Mucosa of descending colon (tissue), 3 donors: Measurements from ENCODE around the gene PLEKHG3. TPM values are rescaled to one million over a fixed set of nuclear protein-coding genes. Genes with fewer than 3 reads are reported as not detected.

Experiments
- ATAC-seq: fragments of 200-7000 bp; cut with Tn5 transposase; one replicate; pipeline ENCODE4 v1.9.1; 2020; ENCODE audit warnings: mild to moderate bottlenecking, moderate library complexity
- DNase-seq, 3 donors: peaks; one replicate each; pipeline ENCODE4 v3.0.0-alpha.2; 2020
- H3K36me3 ChIP-seq: fragments of 200-600 bp; one replicate; pipeline ENCODE4 v1.8.0; 2021; ENCODE audit warnings: low read depth, mild to moderate bottlenecking
- H3K4me1 ChIP-seq: fragments of 200-600 bp; one replicate; pipeline ENCODE4 v1.8.0; 2021; ENCODE audit warnings: low read depth, mild to moderate bottlenecking
- H3K4me3 ChIP-seq: fragments of 200-600 bp; one replicate; pipeline ENCODE4 v1.8.0; 2021; ENCODE audit warnings: mild to moderate bottlenecking
- H3K9me3 ChIP-seq: fragments of 200-600 bp; one replicate; pipeline ENCODE4 v1.8.0; 2021; ENCODE audit warnings: mild to moderate bottlenecking
- CTCF ChIP-seq: fragments of 200-600 bp; IDR thresholded peaks from one replicate; pipeline ENCODE4 v1.8.0; 2022; ENCODE audit warnings: antibody characterized with exemption, mild to moderate bottlenecking
- intact Hi-C, 2 donors: fragments of 100-400 bp; cut with DNase I in 1 of 2; cut with micrococcal nuclease in 1 of 2; formaldehyde crosslinking; loops; one replicate each; pipeline versions ENCODE4 v1.11.0 to v1.11.1; 2022; cut with DNase I, micrococcal nuclease
- microRNA-seq: library from miRNA; unstranded; fragments of <30 nt; microRNA quantifications from one replicate; pipeline ENCODE4, GENCODE V29; 2019
- total RNA-seq, 3 donors: library from RNA; stranded (reverse); fragmentation: NEBNext Ultra II Directional in 2 of 3; extraction: Animal tissue kit (Norgen Biotek cat#: 25700) in 2 of 3; gene quantifications; one replicate each; pipeline versions ENCODE4 v1.2.1 to v1.2.4, GENCODE V29; 2021 to 2023
- donor health status: DM: no; HTN: no; CAD: no; lungs with moderate emphysema.
- donor health status: DM: no; HTN: no; CAD: no.
- donor health status: DM: no; HTN: yes; CAD: no.

Gene PLEKHG3
- total RNA-seq, 3 donors from 2014 or later = 72.0 to 96.6 (median 91.4) TPM

GRCh38 chr14:64796369-64796768 lies 92.1 kb downstream of the PLEKHG3 start:
- no peak for ATAC-seq
- H3K36me3 ChIP-seq = no peaks in the 10 kb centered on the region
- no peaks in the 10 kb centered on the region for H3K4me1 ChIP-seq
- H3K9me3 ChIP-seq = no peaks in the 10 kb centered on the region
- intact Hi-C loops = no loop called here
- TF ChIP-seq CTCF = no peak
- no peak for DNase-seq
- no peak overlapping the region for H3K4me3 ChIP-seq

GRCh38 chr14:64799555-64799954 lies 95.3 kb downstream of the PLEKHG3 start:
- H3K4me1 ChIP-seq = no peaks in the 10 kb centered on the region
- no peaks in the 10 kb centered on the region for H3K36me3 ChIP-seq
- no peak for DNase-seq
- TF ChIP-seq CTCF = no peak
- no peak for ATAC-seq
- H3K9me3 ChIP-seq = no peaks in the 10 kb centered on the region
- H3K4me3 ChIP-seq = no peak overlapping the region
- intact Hi-C loops = no loop called here

Small RNA genes lying within 50 kb of the gene (microRNA-seq; reads per million reads assigned to microRNA genes)
- not detected for gene MIR7855

Other genes starting within 250 kb of the PLEKHG3 start
- gene AKAP5, start 238.9 kb upstream of the PLEKHG3 start, total RNA-seq = 1 to 10 TPM; 3.9 to 8.0 (median 7.4) TPM
- gene ZBTB25, start 200.6 kb upstream of the PLEKHG3 start, total RNA-seq = 10 to 100 TPM in 1 of 3 donors, 1 to 10 TPM in 2; 6.1 to 14.4 (median 7.2) TPM
- gene ZBTB1, start 199.7 kb upstream of the PLEKHG3 start, total RNA-seq = 10 to 100 TPM; 26.5 to 40.9 (median 33.0) TPM
- 10 to 100 TPM; 28.3 to 99.5 (median 58.2) TPM for gene HSPA2, start 163.7 kb upstream of the PLEKHG3 start, total RNA-seq
- 10 to 100 TPM in 1 of 3 donors, 1 to 10 TPM in 2; 1.8 to 10.4 (median 7.6) TPM for gene PPP1R36, start 154.5 kb upstream of the PLEKHG3 start, total RNA-seq
- 1 to 10 TPM in 1 of 3 donors, under 1 TPM in 2; 0.35 to 1.4 (median 0.51) TPM for gene SPTB, start 175.5 kb downstream of the PLEKHG3 start, total RNA-seq
- gene CHURC1, start 210.0 kb downstream of the PLEKHG3 start, total RNA-seq = 10 to 100 TPM; 52.4 to 66.5 (median 65.4) TPM
- 100 to 1,000 TPM; 171 to 590 (median 288) TPM for gene GPX2, start 238.3 kb downstream of the PLEKHG3 start, total RNA-seq